Osteocyte (in vitro differentiated cells): ENCODE measurements around the gene SLC29A2. TPM values are rescaled to one million over a fixed set of nuclear protein-coding genes. Genes with fewer than 3 reads are reported as not detected.

Experiments used
- DNase-seq: peaks from one replicate; pipeline ENCODE4 v3.0.0; 2021; ENCODE audit warnings: mixed read lengths; ENCODE audit not compliant: unreplicated experiment; ENCODE audit errors: extremely low spot score
- H3K27ac Mint-ChIP-seq: one replicate; pipeline ENCODE4 v1.8.0; 2021; ENCODE audit warnings: mild to moderate bottlenecking, mixed read lengths; ENCODE audit not compliant: unreplicated experiment
- H3K27me3 Mint-ChIP-seq: one replicate; pipeline ENCODE4 v1.8.0; 2021; ENCODE audit warnings: mixed read lengths; ENCODE audit not compliant: unreplicated experiment
- H3K36me3 Mint-ChIP-seq: one replicate; pipeline ENCODE4 v1.8.0; 2021; ENCODE audit warnings: mixed read lengths; ENCODE audit not compliant: unreplicated experiment
- H3K4me1 Mint-ChIP-seq: one replicate; pipeline ENCODE4 v1.8.0; 2021; ENCODE audit warnings: mixed read lengths; ENCODE audit not compliant: unreplicated experiment
- H3K4me3 Mint-ChIP-seq: one replicate; pipeline ENCODE4 v1.8.0; 2021; ENCODE audit warnings: mild to moderate bottlenecking, moderate library complexity, mixed read lengths; ENCODE audit not compliant: unreplicated experiment
- H3K9me3 Mint-ChIP-seq: one replicate; pipeline ENCODE4 v1.8.0; 2021; ENCODE audit warnings: mixed read lengths; ENCODE audit not compliant: unreplicated experiment
- CTCF ChIP-seq: fragments of 200-600 bp; sonication (generic); IDR thresholded peaks from 2 replicates; pipeline ENCODE4 v1.5.0; 2021; ENCODE audit warnings: antibody characterized with exemption, mild to moderate bottlenecking, moderate library complexity
- total RNA-seq: library from RNA; stranded (reverse); gene quantifications from 2 replicates; pipeline ENCODE4 v1.2.1, GENCODE V29; 2021

SLC29A2 gene
- total RNA-seq, 1 donor from 2014 or later: 3.6 TPM

- no peaks in the 10 kb centered on the region for H3K9me3 Mint-ChIP-seq
- peak; percentile 58 for TF ChIP-seq CTCF
- peak; percentile 94 for DNase-seq
- H3K4me3 Mint-ChIP-seq: peak within 1 kb of the TSS; percentile 99
- peak within 1 kb of the TSS; percentile 100 for H3K27ac Mint-ChIP-seq
- peaks cover 12% of the 10 kb centered on the region for H3K36me3 Mint-ChIP-seq
- H3K27me3 Mint-ChIP-seq: no peaks in the 10 kb centered on the region
- H3K4me1 Mint-ChIP-seq: peaks cover 39% of the 10 kb centered on the region
Observed at GRCh38 chr11:66336234-66337102, 35.1 kb downstream of the SLC29A2 start, which contains the start of gene RIN1. Gene RIN1, minus strand, starts transcription at chr11:66336434. Its CDS starts 32 bp downstream, at chr11:66336402.

GRCh38 chr11:66335531-66336233 lies 35.9 kb downstream of the SLC29A2 start:
- DNase-seq: peak; percentile 88
- no peak for TF ChIP-seq CTCF
- H3K27me3 Mint-ChIP-seq: no peaks in the 10 kb centered on the region
- H3K9me3 Mint-ChIP-seq: no peaks in the 10 kb centered on the region
- peak overlapping the region; percentile 100 for H3K27ac Mint-ChIP-seq
- peak overlapping the region; percentile 99 for H3K4me3 Mint-ChIP-seq
- peaks cover 6% of the 10 kb centered on the region for H3K36me3 Mint-ChIP-seq
- peaks cover 39% of the 10 kb centered on the region for H3K4me1 Mint-ChIP-seq

GRCh38 chr11:66334605-66335442 lies 36.7 kb downstream of the SLC29A2 start:
- DNase-seq: no peak
- H3K4me3 Mint-ChIP-seq: peak overlapping the region; percentile 99
- peaks cover 45% of the 10 kb centered on the region for H3K4me1 Mint-ChIP-seq
- H3K9me3 Mint-ChIP-seq: no peaks in the 10 kb centered on the region
- TF ChIP-seq CTCF: no peak
- H3K36me3 Mint-ChIP-seq: peaks cover 6% of the 10 kb centered on the region
- no peaks in the 10 kb centered on the region for H3K27me3 Mint-ChIP-seq
- H3K27ac Mint-ChIP-seq: peak overlapping the region; percentile 86

- H3K4me1 Mint-ChIP-seq: peaks cover 49% of the 10 kb centered on the region
- DNase-seq: no peak
- H3K4me3 Mint-ChIP-seq: no peak overlapping the region
- no peaks in the 10 kb centered on the region for H3K9me3 Mint-ChIP-seq
- H3K36me3 Mint-ChIP-seq: peaks cover 6% of the 10 kb centered on the region
- TF ChIP-seq CTCF: no peak
- H3K27ac Mint-ChIP-seq: peak overlapping the region; percentile 4
- no peaks in the 10 kb centered on the region for H3K27me3 Mint-ChIP-seq
Observed at GRCh38 chr11:66333896-66334604, 37.5 kb downstream of the SLC29A2 start.
